HG03196 (cell line): ENCODE data around the gene TIAM2.

Experiments
- ATAC-seq: cut with Tn5 transposase; IDR thresholded peaks from one replicate; pipeline ENCODE4 v1.9.1; 2021; ENCODE audit not compliant: unreplicated experiment

Gene TIAM2

DNA sequence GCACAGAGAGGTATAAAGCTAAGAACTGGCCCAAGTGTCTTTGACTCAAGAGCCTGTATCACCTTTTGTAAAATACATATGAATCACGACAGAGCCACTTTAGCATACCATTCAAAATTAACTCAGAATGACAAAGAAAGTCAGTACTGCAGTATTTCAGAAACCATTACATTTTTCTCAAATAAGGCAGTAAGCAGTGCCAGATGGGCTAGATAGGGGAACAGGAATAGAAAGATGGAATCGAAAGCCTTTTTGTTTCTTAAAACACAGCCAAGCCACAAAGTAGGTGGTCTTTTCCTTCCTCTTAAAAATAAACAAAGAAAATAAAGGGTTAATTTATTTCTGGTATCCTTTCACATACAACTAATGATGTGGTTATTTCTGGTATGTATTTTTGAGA is 279.0 kb downstream of the TIAM2 start:
- ATAC-seq, result no peak

DNA sequence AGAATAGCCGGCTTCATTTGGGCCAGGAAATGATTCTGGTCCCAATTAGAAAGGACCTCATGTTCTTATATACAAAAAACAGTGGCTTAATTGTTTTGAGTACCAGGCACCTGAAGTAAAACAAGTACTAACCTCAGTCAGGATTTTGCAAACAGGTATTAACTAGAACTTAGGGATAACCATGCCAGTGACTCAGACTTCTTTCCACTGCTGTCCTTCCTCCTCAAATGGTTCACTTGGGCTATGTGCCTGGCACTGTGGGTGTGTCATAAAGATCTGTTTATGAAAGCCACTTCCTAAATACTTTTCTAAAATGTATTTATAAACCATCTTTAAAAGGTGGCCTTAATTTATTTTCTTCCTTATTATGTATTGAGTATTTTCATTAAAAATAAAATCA is 279.4 kb downstream of the TIAM2 start:
- no peak for ATAC-seq

- ATAC-seq, result no peak
These were observed 280.8 kb downstream of the TIAM2 start for GRCh38 chr6:155275808-155276480.

- ATAC-seq, result no peak
These were observed 281.5 kb downstream of the TIAM2 start for GRCh38 chr6:155276638-155277037.

DNA sequence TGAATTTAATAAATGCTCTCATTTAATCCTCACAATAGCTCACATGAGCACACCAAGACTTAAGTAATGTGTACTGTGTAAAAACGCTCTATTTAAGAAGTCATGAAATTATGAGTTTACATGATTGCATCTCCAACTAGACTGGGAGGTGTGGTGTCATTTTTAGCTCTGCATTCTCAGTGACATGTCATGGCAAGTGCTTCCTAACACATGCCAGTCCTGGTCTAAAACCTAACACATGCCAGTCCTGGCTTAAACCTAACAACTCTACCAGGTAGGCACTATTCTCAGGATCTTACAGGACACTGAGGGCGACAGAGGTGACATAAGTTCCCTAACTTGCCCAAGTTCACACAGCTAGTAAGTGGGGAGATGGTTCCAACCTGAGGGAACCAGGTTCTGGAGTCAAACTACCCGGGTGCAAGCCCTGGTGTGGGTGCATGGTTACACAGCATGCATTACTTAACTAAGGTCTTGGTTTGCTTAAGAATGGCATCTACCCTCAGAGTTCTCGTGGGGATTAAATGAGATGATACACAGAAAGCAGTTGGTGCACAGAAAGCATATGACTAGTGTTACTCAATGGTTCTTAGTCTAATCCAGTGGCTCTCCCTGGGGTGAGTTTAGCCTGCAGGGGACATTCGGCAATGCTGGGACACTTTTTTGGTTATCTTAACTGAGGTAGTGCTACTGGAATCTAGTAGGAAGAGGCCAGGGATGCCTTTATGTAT is 283.4 kb downstream of the TIAM2 start:
- no peak for ATAC-seq

DNA sequence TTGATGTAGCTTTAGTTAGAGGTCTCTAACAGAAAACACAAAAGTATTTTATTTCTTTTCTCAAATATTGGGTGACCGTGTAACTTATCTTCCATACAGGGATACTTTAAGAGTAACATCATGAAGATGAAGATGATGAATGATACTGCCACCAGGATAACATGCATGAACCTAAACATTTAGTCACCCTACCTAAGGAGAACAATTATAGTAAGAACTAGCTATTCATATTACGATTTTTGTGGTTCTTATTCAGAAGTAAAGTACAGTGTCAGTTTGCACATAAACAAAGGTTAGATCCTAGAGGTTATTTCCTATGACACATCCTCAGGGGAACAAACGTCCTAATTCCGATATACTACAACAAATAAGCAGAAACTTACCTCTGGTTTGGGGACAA is 289.7 kb downstream of the TIAM2 start:
- no peak for ATAC-seq

GRCh38 chr6:155287762-155288161 is 292.6 kb downstream of the TIAM2 start:
- no peak for ATAC-seq

DNA sequence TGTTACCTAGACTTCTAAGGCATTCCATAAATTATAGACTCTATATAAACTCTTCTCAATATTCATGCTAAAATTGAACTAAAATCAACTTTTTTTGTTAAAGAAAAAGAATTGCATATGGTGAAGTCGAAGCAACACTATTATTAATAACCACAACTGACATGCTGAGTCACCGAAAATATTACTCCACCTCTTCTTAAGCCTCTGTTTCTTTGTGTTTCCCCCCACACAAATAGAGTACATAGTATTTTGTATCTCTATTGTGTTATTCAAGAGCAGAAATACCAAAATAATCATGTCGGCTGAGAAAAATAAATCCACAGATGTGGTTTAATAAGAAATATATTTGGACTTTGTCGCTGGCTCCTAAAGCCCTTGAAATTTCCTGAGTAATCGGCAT is 295.4 kb downstream of the TIAM2 start:
- ATAC-seq, result no peak

- no peak for ATAC-seq
These were observed 296.2 kb downstream of the TIAM2 start for GRCh38 chr6:155291291-155291690.

- no peak for ATAC-seq
These were observed 297.6 kb downstream of the TIAM2 start for GRCh38 chr6:155292711-155293110.

DNA sequence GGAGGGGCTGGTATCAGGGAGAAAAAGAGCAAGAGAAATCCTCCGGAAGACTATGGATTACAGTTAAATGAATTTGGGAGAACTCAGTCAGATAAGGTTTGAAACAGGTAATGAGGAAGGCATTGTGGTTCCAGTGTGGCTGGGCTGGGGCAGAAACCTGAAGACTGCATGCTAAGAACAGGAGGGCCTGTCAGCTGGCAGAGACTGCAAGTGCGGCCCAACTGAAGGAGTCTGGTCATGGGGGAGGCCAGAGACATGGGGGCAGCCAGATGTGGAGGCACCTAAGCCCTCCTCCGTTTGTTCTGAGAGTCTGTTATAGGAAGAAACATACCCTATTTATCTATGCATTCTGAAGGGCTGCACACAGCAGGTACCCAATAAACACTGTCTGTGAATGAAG is 302.6 kb downstream of the TIAM2 start:
- no peak for ATAC-seq

- no peak for ATAC-seq
These were observed 306.8 kb downstream of the TIAM2 start for GRCh38 chr6:155301867-155302266.

GRCh38 chr6:155303361-155303870 is 308.3 kb downstream of the TIAM2 start:
- no peak for ATAC-seq

DNA sequence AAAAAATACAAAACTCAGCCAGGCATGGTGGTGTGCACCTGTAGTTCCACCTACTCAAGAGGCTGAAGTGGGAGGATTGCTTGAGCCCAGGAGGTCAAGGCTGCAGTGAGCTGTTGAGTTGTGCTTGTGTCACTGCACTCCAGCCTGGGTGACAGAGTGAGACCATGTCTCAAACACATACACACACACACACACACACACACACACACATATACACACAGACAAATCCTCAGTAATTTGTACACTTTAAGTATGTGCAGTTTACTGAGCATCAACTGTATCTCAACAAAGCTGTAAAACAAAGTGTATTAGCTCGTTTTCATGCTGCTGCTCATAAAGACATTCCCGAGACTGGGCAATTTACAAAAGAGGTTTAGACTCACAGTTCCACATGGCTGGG is 311.8 kb downstream of the TIAM2 start:
- ATAC-seq, result no peak
